ENCODE measurements around the gene HCFC1. TPM values are rescaled to one million over a fixed set of nuclear protein-coding genes. Genes with fewer than 3 reads are reported as not detected.

Gene HCFC1
- total and polyA plus RNA-seq, 2 of the 8 experiments (the other 6 are each of a cell fraction or from before 2014, with no cell fraction given), result 24.9 to 117 TPM

GRCh38 chrX:153929576-153929975 lies 42.0 kb downstream of the HCFC1 start:
- H3K9ac ChIP-seq (replicated peaks in 1 of 4; ENCODE audit: extremely low read depth in 1 of 4, low read depth in 3 of 4, low read length in 3 of 4), result no peak overlapping the region

More at GRCh38 chrX:153929576-153929975, 42.0 kb downstream of the HCFC1 start:
- Histone ChIP-seq H3K14ac (ENCODE audit: insufficient read length) (no peak overlapping the region), H3K27me3 (replicated peaks in 1 of 4; ENCODE audit: control insufficient read depth in 3 of 4, extremely low read depth in 1 of 4, insufficient read depth in 3 of 4, low read length in 3 of 4) (no peaks in the 10 kb centered on the region), H3K4me1 (replicated peaks in 1 of 4; ENCODE audit: control insufficient read depth in 3 of 4, insufficient read depth in 4 of 4, low read length in 3 of 4) (peaks cover 3 to 17% (median 12%) of the 10 kb centered on the region in 4 experiments), H3K4me2 (ENCODE audit: insufficient read depth in 1 of 2, low read depth in 2 of 2, low read length in 2 of 2) (no peak overlapping the region), H3K9me3 (ENCODE audit: insufficient read depth in 2 of 2, low read depth in 1 of 2, low read length in 1 of 2) (no peaks in the 10 kb centered on the region), H2BK15ac (ENCODE audit: low read length) (no peak overlapping the region), H4K91ac (replicated peaks; ENCODE audit: insufficient read length, low read length) (no peak overlapping the region), H2BK20ac (ENCODE audit: low read length) (no peak overlapping the region), H3K18ac (ENCODE audit: extremely low read depth, low read length) (no peak overlapping the region), H3K27ac (ENCODE audit: low read depth, low read length) (no peak overlapping the region), H3K23me2 (ENCODE audit: low read depth, low read length) (peaks cover 18% of the 10 kb centered on the region; the same call in 1 of the 2 replicates), H2AK5ac (ENCODE audit: low read depth, low read length) (no peak overlapping the region), H2BK120ac (replicated peaks; ENCODE audit: low read depth, low read length) (no peak overlapping the region), H3K4me3 (ENCODE audit: extremely low read depth in 1 of 4, insufficient read depth in 2 of 4, low read depth in 3 of 4, low read length in 4 of 4) (no peak overlapping the region), H2BK12ac (ENCODE audit: low read depth, low read length) (no peak overlapping the region), H4K20me1 (replicated peaks in 1 of 2; ENCODE audit: control insufficient read depth in 1 of 2, insufficient read depth in 2 of 2, low read length in 2 of 2) (peaks cover 0 to 3% of the 10 kb centered on the region in 2 experiments), H3K79me2 (ENCODE audit: control insufficient read depth in 1 of 2, insufficient read depth in 2 of 2, low read length in 2 of 2) (peaks cover 0 to 16% of the 10 kb centered on the region in 2 experiments; a peak in 2 of 4 replicates), H3K4ac (replicated peaks; ENCODE audit: insufficient read length, low read depth, low read length) (no peak overlapping the region), H2AFZ (ENCODE audit: low read length) (no peak overlapping the region), H3K56ac (replicated peaks; ENCODE audit: insufficient read length, low read depth, low read length) (no peak overlapping the region), H3K79me1 (ENCODE audit: low read depth, low read length) (no peaks in the 10 kb centered on the region; the same call in 1 of the 2 replicates), H2BK5ac (ENCODE audit: low read depth, low read length) (no peak overlapping the region), H3K23ac (ENCODE audit: insufficient read length) (no peak overlapping the region), H4K8ac (ENCODE audit: extremely low read depth, insufficient read depth, low read length) (no peak overlapping the region; the same call in 1 of the 2 replicates), H3K36me3 (ENCODE audit: control insufficient read depth in 2 of 4, insufficient read depth in 4 of 4, low read length in 3 of 4) (peaks cover 0 to 10% (median 4%) of the 10 kb centered on the region in 4 experiments; a peak in 2 of 8 replicates), H4K5ac (ENCODE audit: insufficient read length, low read depth, low read length) (no peak overlapping the region)
- DNase-seq (ENCODE audit: low read depth in 1 of 2, low spot score in 2 of 2) (no peak), FAIRE-seq (no peak)
- WGBS, 2 experiments (ENCODE audit: extremely low coverage in 1 of 2, insufficient coverage in 1 of 2, insufficient read length in 1 of 2, insufficient replicate concordance in 2 of 2, low coverage in 1 of 2, low lambda C conversion rate in 2 of 2, missing lambda C conversion rate in 1 of 2), result 95% methylated on average over 4 of the region's 10 CpGs; no CpG with 5 or more reads in 1 of the 2 experiments
- CTCF ChIA-PET (ENCODE audit: partially characterized antibody), result interaction anchor here (0.9 to 19.6 kb wide), 4 partner anchors 8 to 444 kb away, joined by 3 to 272 read pairs (median 3); partner anchors contain the start of gene RENBP
- POLR2A ChIA-PET (ENCODE audit: partially characterized antibody), result interaction anchor here (1.3 to 14.9 kb wide), 4 partner anchors 12 to 43 kb away, joined by 5 to 231 read pairs (median 26); partner anchors contain the start of genes HCFC1, L1CAM, NAA10 and RENBP
- no peak for TF ChIP-seq SAP30 (IDR thresholded peaks at IDR 0.05; ENCODE audit: insufficient read depth, insufficient replicate concordance, low read length)
- no peak for TF ChIP-seq NANOG (IDR thresholded peaks at IDR 0.05; ENCODE audit: insufficient read depth, low read depth, low read length, poor library complexity, severe bottlenecking)
- TF ChIP-seq HDAC2 (IDR thresholded peaks at IDR 0.05; ENCODE audit: borderline replicate concordance in 1 of 2, low read depth in 2 of 2, low read length in 2 of 2), result no peak
- no peak for TF ChIP-seq SP2 (IDR thresholded peaks at IDR 0.05; ENCODE audit: low read length)
- no peak for TF ChIP-seq CEBPB (IDR thresholded peaks at IDR 0.05; ENCODE audit: low read depth, low read length)
- TF ChIP-seq POU5F1 (IDR thresholded peaks at IDR 0.05; ENCODE audit: low read depth, low read length), result no peak
- TF ChIP-seq ZNF274 (IDR thresholded peaks at IDR 0.05; ENCODE audit: borderline replicate concordance, extremely low read depth, low read length), result no peak
- TF ChIP-seq RFX5 (IDR thresholded peaks at IDR 0.05; ENCODE audit: borderline replicate concordance, low read depth, low read length), result no peak
- TF ChIP-seq PHF8 (conservative IDR thresholded peaks at IDR 0.05; ENCODE audit: low read depth, low read length), result no peak
- TF ChIP-seq BCL11A (IDR thresholded peaks at IDR 0.05; ENCODE audit: low read depth in 2 of 2, low read length in 2 of 2), result no peak
- no peak for TF ChIP-seq KDM5A (IDR thresholded peaks at IDR 0.05; ENCODE audit: low read length)
- no peak for TF ChIP-seq MAX (IDR thresholded peaks at IDR 0.05)
